Panc1 (cell line): ENCODE data around the gene BTBD8. TPM values are rescaled to one million over a fixed set of nuclear protein-coding genes. Genes with fewer than 3 reads are reported as not detected.

ENCODE experiments used
- ATAC-seq: fragments of 200-7000 bp; cut with Tn5 transposase; 2 replicates; pipeline ENCODE4 v1.9.1; 2020; ENCODE audit warnings: mild to moderate bottlenecking, moderate library complexity
- BruUV-seq: library from RNA; stranded (reverse); fragments of 400-500 nt; replicated peaks from 2 replicates; lab custom pipeline; 2021; lab: Mats Ljungman, UMichigan
- CTCF ChIA-PET: fragments of 300-600 bp; sonication (Branson Sonifier 250); formaldehyde crosslinking; loops from one replicate; lab custom pipeline; 2022; ENCODE audit warnings: antibody characterized with exemption; lab: Charles Lee
- POLR2A ChIA-PET: fragments of 300-600 bp; sonication (Branson Sonifier 250); formaldehyde crosslinking; loops from one replicate; lab custom pipeline; 2022; ENCODE audit warnings: antibody characterized with exemption; lab: Charles Lee
- DNase-seq: peaks from one replicate; pipeline ENCODE4 v3.0.0-alpha.2; 2010; ENCODE audit warnings: low read depth, low spot score
- H3K27ac ChIP-seq: 2 replicates; pipeline ENCODE4 v1.5.1; 2011; ENCODE audit warnings: mild to moderate bottlenecking, low read length, inconsistent platforms
- H3K27me3 ChIP-seq: fragments of 200-500 bp; sonication (Bioruptor generic); 2 replicates; pipeline ENCODE4 v1.6.0; 2014; ENCODE audit warnings: low read length, inconsistent platforms; ENCODE audit not compliant: control insufficient read depth, insufficient read depth
- H3K36me3 ChIP-seq: fragments of 200-500 bp; sonication (Bioruptor generic); 2 replicates; pipeline ENCODE4 v1.5.1; 2014; ENCODE audit warnings: inconsistent platforms, mild to moderate bottlenecking, low read length, moderate library complexity; ENCODE audit not compliant: control insufficient read depth, insufficient read depth
- H3K4me1 ChIP-seq: 2 replicates; pipeline ENCODE4 v1.5.1; 2011; ENCODE audit warnings: inconsistent platforms, mild to moderate bottlenecking, low read length, moderate library complexity; ENCODE audit not compliant: control insufficient read depth, insufficient read depth
- H3K4me3 ChIP-seq, 2 experiments: 2 replicates each; pipeline ENCODE4 v1.5.1; 2011 to 2012; ENCODE audit warnings: low read depth in 2 of 2, low read length in 2 of 2, mild to moderate bottlenecking in 2 of 2, inconsistent platforms in 1 of 2, moderate library complexity in 1 of 2
- H3K9me3 ChIP-seq: fragments of 200-500 bp; sonication (Bioruptor generic); 2 replicates; pipeline ENCODE4 v1.5.1; 2014; ENCODE audit warnings: low read depth, mild to moderate bottlenecking, inconsistent platforms, low read length, moderate library complexity; ENCODE audit not compliant: control insufficient read depth, insufficient read depth
- POLR2AphosphoS5 ChIP-seq: IDR thresholded peaks from 2 replicates; pipeline ENCODE4 v1.6.1; 2012; ENCODE audit warnings: mild to moderate bottlenecking, low read depth, low read length, moderate library complexity
- SIN3A ChIP-seq: IDR thresholded peaks from 2 replicates; pipeline ENCODE4 v1.6.1; 2012; ENCODE audit warnings: low read depth, mild to moderate bottlenecking, low read length, moderate library complexity, borderline replicate concordance; ENCODE audit not compliant: insufficient read depth
- TCF7L2 ChIP-seq: IDR thresholded peaks from 2 replicates; pipeline ENCODE4 v1.6.1; 2011; ENCODE audit warnings: mild to moderate bottlenecking, low read depth, low read length, inconsistent platforms
- in situ Hi-C: cut with HindIII; loops from 2 replicates; pipeline ENCODE4 v1.10.0; 2016; ENCODE audit warnings: low sequenced_read_pairs, low pct_unique_long_range_greater_than_20kb
- intact Hi-C: fragments of 100-400 bp; cut with micrococcal nuclease; formaldehyde crosslinking; loops from one replicate; pipeline ENCODE4 v1.10.0; 2022; ENCODE audit not compliant: unreplicated experiment
- total RNA-seq: library from RNA; stranded (reverse); gene quantifications from one replicate; pipeline ENCODE4 v1.2.1, GENCODE V29; 2021; ENCODE audit not compliant: unreplicated experiment
- TF ChIP-seq, protein P1 (sequence below): fragments of 450-650 bp; IDR thresholded peaks from 2 replicates; pipeline ENCODE4 v1.5.1; 2017; ENCODE audit warnings: mild to moderate bottlenecking
- TF ChIP-seq, protein P2 (sequence below), 2 experiments: IDR thresholded peaks; 2 replicates each; pipeline ENCODE4 v1.6.1; 2011 to 2012; ENCODE audit warnings: low read depth in 2 of 2, control low read depth in 1 of 2, low read length in 1 of 2, mild to moderate bottlenecking in 1 of 2, moderate library complexity in 1 of 2; ENCODE audit not compliant: insufficient read depth in 1 of 2

The BTBD8 gene
- total RNA-seq, 1 experiment from 2014 or later: 0.69 TPM

DNA sequence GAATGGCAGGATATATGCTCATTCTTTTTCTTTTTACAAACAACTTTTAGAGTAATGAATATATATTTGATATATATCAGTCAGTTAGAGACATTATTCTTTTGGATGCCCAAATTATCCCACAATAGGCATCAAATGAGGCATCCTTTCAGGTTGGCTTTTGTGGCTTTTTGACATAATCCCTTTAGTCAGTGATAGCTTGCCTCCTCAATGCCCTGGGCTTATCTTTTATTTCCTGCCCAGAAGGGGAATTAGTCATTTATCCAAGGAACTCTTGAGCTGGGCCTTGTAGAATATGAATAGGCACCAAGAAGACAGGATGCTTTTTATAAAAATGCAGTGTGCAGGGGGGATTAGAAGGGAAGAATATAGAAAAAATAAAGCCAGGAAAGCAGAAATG lies 28.2 kb upstream of the BTBD8 start:
- BruUV-seq: no TSS peak
- in situ Hi-C loops: no loop called here
- H3K27ac ChIP-seq: no peak overlapping the region
- no peaks in the 10 kb centered on the region for H3K27me3 ChIP-seq
- no peaks in the 10 kb centered on the region for H3K4me1 ChIP-seq
- no peak overlapping the region for H3K4me3 ChIP-seq
- DNase-seq: no peak
- intact Hi-C loops: no loop called here
- TF ChIP-seq SIN3A (no peak), TCF7L2 (no peak), POLR2AphosphoS5 (no peak)
- TF ChIP-seq, protein P1, sequence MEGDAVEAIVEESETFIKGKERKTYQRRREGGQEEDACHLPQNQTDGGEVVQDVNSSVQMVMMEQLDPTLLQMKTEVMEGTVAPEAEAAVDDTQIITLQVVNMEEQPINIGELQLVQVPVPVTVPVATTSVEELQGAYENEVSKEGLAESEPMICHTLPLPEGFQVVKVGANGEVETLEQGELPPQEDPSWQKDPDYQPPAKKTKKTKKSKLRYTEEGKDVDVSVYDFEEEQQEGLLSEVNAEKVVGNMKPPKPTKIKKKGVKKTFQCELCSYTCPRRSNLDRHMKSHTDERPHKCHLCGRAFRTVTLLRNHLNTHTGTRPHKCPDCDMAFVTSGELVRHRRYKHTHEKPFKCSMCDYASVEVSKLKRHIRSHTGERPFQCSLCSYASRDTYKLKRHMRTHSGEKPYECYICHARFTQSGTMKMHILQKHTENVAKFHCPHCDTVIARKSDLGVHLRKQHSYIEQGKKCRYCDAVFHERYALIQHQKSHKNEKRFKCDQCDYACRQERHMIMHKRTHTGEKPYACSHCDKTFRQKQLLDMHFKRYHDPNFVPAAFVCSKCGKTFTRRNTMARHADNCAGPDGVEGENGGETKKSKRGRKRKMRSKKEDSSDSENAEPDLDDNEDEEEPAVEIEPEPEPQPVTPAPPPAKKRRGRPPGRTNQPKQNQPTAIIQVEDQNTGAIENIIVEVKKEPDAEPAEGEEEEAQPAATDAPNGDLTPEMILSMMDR: no peak
- TF ChIP-seq, protein P2, sequence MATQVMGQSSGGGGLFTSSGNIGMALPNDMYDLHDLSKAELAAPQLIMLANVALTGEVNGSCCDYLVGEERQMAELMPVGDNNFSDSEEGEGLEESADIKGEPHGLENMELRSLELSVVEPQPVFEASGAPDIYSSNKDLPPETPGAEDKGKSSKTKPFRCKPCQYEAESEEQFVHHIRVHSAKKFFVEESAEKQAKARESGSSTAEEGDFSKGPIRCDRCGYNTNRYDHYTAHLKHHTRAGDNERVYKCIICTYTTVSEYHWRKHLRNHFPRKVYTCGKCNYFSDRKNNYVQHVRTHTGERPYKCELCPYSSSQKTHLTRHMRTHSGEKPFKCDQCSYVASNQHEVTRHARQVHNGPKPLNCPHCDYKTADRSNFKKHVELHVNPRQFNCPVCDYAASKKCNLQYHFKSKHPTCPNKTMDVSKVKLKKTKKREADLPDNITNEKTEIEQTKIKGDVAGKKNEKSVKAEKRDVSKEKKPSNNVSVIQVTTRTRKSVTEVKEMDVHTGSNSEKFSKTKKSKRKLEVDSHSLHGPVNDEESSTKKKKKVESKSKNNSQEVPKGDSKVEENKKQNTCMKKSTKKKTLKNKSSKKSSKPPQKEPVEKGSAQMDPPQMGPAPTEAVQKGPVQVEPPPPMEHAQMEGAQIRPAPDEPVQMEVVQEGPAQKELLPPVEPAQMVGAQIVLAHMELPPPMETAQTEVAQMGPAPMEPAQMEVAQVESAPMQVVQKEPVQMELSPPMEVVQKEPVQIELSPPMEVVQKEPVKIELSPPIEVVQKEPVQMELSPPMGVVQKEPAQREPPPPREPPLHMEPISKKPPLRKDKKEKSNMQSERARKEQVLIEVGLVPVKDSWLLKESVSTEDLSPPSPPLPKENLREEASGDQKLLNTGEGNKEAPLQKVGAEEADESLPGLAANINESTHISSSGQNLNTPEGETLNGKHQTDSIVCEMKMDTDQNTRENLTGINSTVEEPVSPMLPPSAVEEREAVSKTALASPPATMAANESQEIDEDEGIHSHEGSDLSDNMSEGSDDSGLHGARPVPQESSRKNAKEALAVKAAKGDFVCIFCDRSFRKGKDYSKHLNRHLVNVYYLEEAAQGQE (IDR thresholded peaks at IDR 0.05; ENCODE audit: insufficient read depth in 1 of 2, low read depth in 2 of 2, low read length in 1 of 2): no peak
- no peak for ATAC-seq
- H3K9me3 ChIP-seq: no peaks in the 10 kb centered on the region
- no peaks in the 10 kb centered on the region for H3K36me3 ChIP-seq
- POLR2A ChIA-PET: no interaction called here
- CTCF ChIA-PET: no interaction called here

GRCh38 chr1:92065042-92065441 lies 15.1 kb upstream of the BTBD8 start:
- Histone ChIP-seq H3K27me3 (no peaks in the 10 kb centered on the region), H3K4me3 (no peak overlapping the region), H3K36me3 (no peaks in the 10 kb centered on the region), H3K9me3 (no peaks in the 10 kb centered on the region), H3K4me1 (no peaks in the 10 kb centered on the region), H3K27ac (no peak overlapping the region)
- in situ Hi-C loops (no loop called here), intact Hi-C loops (no loop called here)
- no TSS peak for BruUV-seq
- POLR2A ChIA-PET: no interaction called here
- CTCF ChIA-PET: no interaction called here
- no peak for DNase-seq
- TF ChIP-seq SIN3A: no peak
- no peak for TF ChIP-seq TCF7L2
- TF ChIP-seq, protein P2 (IDR thresholded peaks at IDR 0.05; ENCODE audit: insufficient read depth in 1 of 2, low read depth in 2 of 2, low read length in 1 of 2): no peak
- TF ChIP-seq POLR2AphosphoS5: no peak
- TF ChIP-seq, protein P1: 0 out of 2 replicates have a peak, but pooled peaks have one; percentile 28
- ATAC-seq: no peak
